IMR-90 (cell line): Measurements from ENCODE around the gene NEURL1B. TPM values are rescaled to one million over a fixed set of nuclear protein-coding genes. Genes with fewer than 3 reads are reported as not detected.

Source experiments
- ATAC-seq: fragments of 200-7000 bp; cut with Tn5 transposase; 2 replicates; pipeline ENCODE4 v1.9.1; 2020; ENCODE audit warnings: low read depth, mild to moderate bottlenecking, moderate library complexity
- BruUV-seq: library from RNA; stranded (reverse); fragments of 400-500 nt; replicated peaks from 2 replicates; lab custom pipeline; 2021; lab: Mats Ljungman, UMichigan
- CTCF ChIA-PET: fragments of 300-600 bp; formaldehyde crosslinking; extraction: SDS; loops from one replicate; lab custom pipeline; 2021; ENCODE audit warnings: antibody characterized with exemption; lab: Yijun Ruan, JAX
- POLR2A ChIA-PET: fragments of 300-600 bp; sonication (Branson Sonifier 250); formaldehyde crosslinking; loops from one replicate; lab custom pipeline; 2022; ENCODE audit warnings: antibody characterized with exemption; ENCODE audit not compliant: unreplicated experiment; lab: Charles Lee
- DNase-seq: peaks from one replicate; pipeline ENCODE4 v3.0.0; 2013
- H2AFZ ChIP-seq: replicated peaks from 2 replicates; pipeline ENCODE3; 2013; ENCODE audit warnings: low read length, mild to moderate bottlenecking; ENCODE audit not compliant: poor library complexity
- H2AK5ac ChIP-seq: 2 replicates; pipeline ENCODE4 v1.6.1; 2013; ENCODE audit warnings: low read depth, low read length, inconsistent platforms
- H2AK9ac ChIP-seq: replicated peaks from 2 replicates; pipeline ENCODE3; 2013; ENCODE audit warnings: mild to moderate bottlenecking, low read depth, low read length, moderate library complexity; ENCODE audit not compliant: poor library complexity
- H2BK120ac ChIP-seq: 2 replicates; pipeline ENCODE4 v1.6.1; 2013; ENCODE audit warnings: low read depth, low read length, inconsistent platforms
- H2BK15ac ChIP-seq: 3 replicates; pipeline ENCODE4 v1.6.1; 2013; ENCODE audit warnings: low read depth, low read length, inconsistent platforms
- H2BK20ac ChIP-seq: 2 replicates; pipeline ENCODE4 v1.6.1; 2013; ENCODE audit warnings: low read depth, mild to moderate bottlenecking, inconsistent platforms, low read length, moderate library complexity
- H2BK5ac ChIP-seq: 2 replicates; pipeline ENCODE4 v1.6.1; 2013; ENCODE audit warnings: mild to moderate bottlenecking, low read depth, low read length, inconsistent platforms; ENCODE audit not compliant: poor library complexity, severe bottlenecking
- H3K14ac ChIP-seq: replicated peaks from 2 replicates; pipeline ENCODE4 v1.6.1; 2013; ENCODE audit warnings: low read depth, low read length, inconsistent platforms
- H3K18ac ChIP-seq: 2 replicates; pipeline ENCODE4 v1.6.1; 2013; ENCODE audit warnings: low read depth, low read length, control low read depth
- H3K23ac ChIP-seq: 2 replicates; pipeline ENCODE4 v1.6.1; 2013; ENCODE audit warnings: low read depth, low read length, inconsistent platforms
- H3K27ac ChIP-seq: 2 replicates; pipeline ENCODE4 v1.5.1; 2013; ENCODE audit warnings: mild to moderate bottlenecking, control low read depth, low read length; ENCODE audit not compliant: insufficient read depth
- H3K27me3 ChIP-seq: 2 replicates; pipeline ENCODE4 v1.6.1; 2013; ENCODE audit warnings: low read length; ENCODE audit not compliant: control insufficient read depth, insufficient read depth
- H3K36me3 ChIP-seq: 2 replicates; pipeline ENCODE4 v1.6.1; 2013; ENCODE audit warnings: low read length, mixed read lengths; ENCODE audit not compliant: control insufficient read depth, insufficient read depth
- H3K4ac ChIP-seq: 2 replicates; pipeline ENCODE4 v1.6.1; 2013; ENCODE audit warnings: low read depth, low read length, inconsistent platforms
- H3K4me1 ChIP-seq: 2 replicates; pipeline ENCODE4 v1.6.1; 2013; ENCODE audit warnings: low read length, mixed read lengths; ENCODE audit not compliant: control insufficient read depth, insufficient read depth
- H3K4me2 ChIP-seq: 2 replicates; pipeline ENCODE4 v1.6.1; 2013; ENCODE audit warnings: low read depth, mild to moderate bottlenecking, control low read depth, low read length, moderate library complexity
- H3K4me3 ChIP-seq: 2 replicates; pipeline ENCODE4 v1.5.1; 2013; ENCODE audit warnings: low read depth, mild to moderate bottlenecking, control low read depth, low read length, moderate library complexity; ENCODE audit not compliant: insufficient read depth
- H3K56ac ChIP-seq: 2 replicates; pipeline ENCODE4 v1.6.1; 2013; ENCODE audit warnings: low read length, inconsistent platforms; ENCODE audit not compliant: insufficient read depth; ENCODE audit errors: extremely low read depth
- H3K79me1 ChIP-seq, 2 experiments: 2 replicates each; pipeline ENCODE4 v1.6.1; 2013; ENCODE audit warnings: low read length in 2 of 2, inconsistent platforms in 1 of 2, low read depth in 1 of 2
- H3K9ac ChIP-seq: 2 replicates; pipeline ENCODE4 v1.6.1; 2013; ENCODE audit warnings: low read depth, low read length, control low read depth
- H3K9me1 ChIP-seq: 2 replicates; pipeline ENCODE4 v1.6.1; 2013; ENCODE audit warnings: low read length, inconsistent platforms; ENCODE audit not compliant: insufficient read depth
- H3K9me3 ChIP-seq: 2 replicates; pipeline ENCODE4 v1.6.1; 2013; ENCODE audit warnings: low read length; ENCODE audit not compliant: control insufficient read depth, insufficient read depth
- H4K20me1 ChIP-seq: 2 replicates; pipeline ENCODE4 v1.6.1; 2013; ENCODE audit warnings: low read length, inconsistent platforms; ENCODE audit not compliant: insufficient read depth
- H4K5ac ChIP-seq: 2 replicates; pipeline ENCODE4 v1.6.1; 2013; ENCODE audit warnings: mild to moderate bottlenecking, low read depth, low read length, control low read depth
- H4K8ac ChIP-seq, 2 experiments: 2 replicates each; pipeline ENCODE4 v1.6.1; 2013; ENCODE audit warnings: low read depth in 2 of 2, low read length in 2 of 2, control low read depth in 1 of 2, inconsistent platforms in 1 of 2
- H4K91ac ChIP-seq: 2 replicates; pipeline ENCODE4 v1.6.1; 2013; ENCODE audit warnings: low read depth, low read length, inconsistent platforms; ENCODE audit not compliant: insufficient read depth
- BHLHE40 ChIP-seq: fragments of 150-350 bp; IDR thresholded peaks from 2 replicates; pipeline ENCODE4 v1.6.1; 2016; ENCODE audit warnings: mild to moderate bottlenecking, low read depth, low read length
- CEBPB ChIP-seq: IDR thresholded peaks from 2 replicates; pipeline ENCODE4 v1.6.1; 2012; ENCODE audit warnings: low read depth, low read length, improper control_type of control experiment
- CHD1 ChIP-seq: IDR thresholded peaks from 2 replicates; pipeline ENCODE4 v1.6.1; 2012; ENCODE audit warnings: low read depth, low read length, improper control_type of control experiment
- FOS ChIP-seq: fragments of 150-350 bp; IDR thresholded peaks from 2 replicates; pipeline ENCODE4 v1.6.1; 2016; ENCODE audit warnings: low read depth, low read length
- MAFK ChIP-seq: IDR thresholded peaks from 2 replicates; pipeline ENCODE4 v1.6.1; 2012; ENCODE audit warnings: low read depth, low read length, improper control_type of control experiment
- MAZ ChIP-seq: IDR thresholded peaks from 2 replicates; pipeline ENCODE4 v1.6.1; 2012; ENCODE audit warnings: low read depth, mild to moderate bottlenecking, low read length, improper control_type of control experiment, moderate library complexity, borderline replicate concordance
- MXI1 ChIP-seq: IDR thresholded peaks from 2 replicates; pipeline ENCODE4 v1.6.1; 2012; ENCODE audit warnings: low read depth, mild to moderate bottlenecking, low read length, moderate library complexity, borderline replicate concordance
- NFE2L2 ChIP-seq: fragments of 150-350 bp; IDR thresholded peaks from 2 replicates; pipeline ENCODE4 v1.6.1; 2016; ENCODE audit warnings: low read depth, mild to moderate bottlenecking, low read length
- POLR2A ChIP-seq: IDR thresholded peaks from 2 replicates; pipeline ENCODE4 v1.6.1; 2012; ENCODE audit warnings: mild to moderate bottlenecking, low read depth, low read length
- RAD21 ChIP-seq: IDR thresholded peaks from 2 replicates; pipeline ENCODE4 v1.6.1; 2012; ENCODE audit warnings: low read length, improper control_type of control experiment
- RCOR1 ChIP-seq: IDR thresholded peaks from 2 replicates; pipeline ENCODE4 v1.6.1; 2012; ENCODE audit warnings: mild to moderate bottlenecking, low read length, improper control_type of control experiment; ENCODE audit not compliant: insufficient replicate concordance
- RFX5 ChIP-seq: IDR thresholded peaks from 2 replicates; pipeline ENCODE4 v1.8.0; 2012; ENCODE audit warnings: low read depth, mild to moderate bottlenecking, low read length, moderate library complexity
- SMC3 ChIP-seq: fragments of 150-350 bp; IDR thresholded peaks from 2 replicates; pipeline ENCODE4 v1.6.1; 2016; ENCODE audit warnings: low read depth, mild to moderate bottlenecking, antibody characterized with exemption, low read length, moderate library complexity
- WGBS, 2 experiments: methylation state at CpG; one replicate each; pipeline versions ENCODE4 v1.1.5 to v1.1.7; 2013; ENCODE audit warnings: missing lambda C conversion rate in 2 of 2; ENCODE audit not compliant: insufficient read length in 1 of 2; ENCODE audit errors: extremely low coverage in 2 of 2; 5-methylcytosine and 5-hydroxymethylcytosine counted together
- dilution Hi-C: fragments of 300-500 bp; cut with HindIII; formaldehyde crosslinking; loops from one replicate; pipeline ENCODE4 v1.14.3; 2018; ENCODE audit warnings: low sequenced_read_pairs; ENCODE audit not compliant: unreplicated experiment
- in situ Hi-C: fragments of 300-500 bp; cut with MboI; formaldehyde crosslinking; loops from 3 replicates; pipeline ENCODE4 v1.14.3; 2019; ENCODE audit warnings: low sequenced_read_pairs, inconsistent platforms, mixed read lengths
- intact Hi-C: fragments of 100-400 bp; cut with micrococcal nuclease; formaldehyde crosslinking; loops from 2 replicates; pipeline ENCODE4 v1.10.0; 2022
- polyA plus RNA-seq, 3 experiments: library from polyadenylated mRNA; depleted of rRNA; stranded (reverse); fragments of >200 nt; gene quantifications; 2 replicates each; pipeline ENCODE4 v1.2.3, GENCODE V29; 2012; ENCODE audit warnings: low replicate concordance in 1 of 3
- total RNA-seq: library from RNA; depleted of rRNA; stranded (reverse); fragments of >200 nt; gene quantifications from 2 replicates; pipeline ENCODE4 v1.2.3, GENCODE V29; 2012
- TF ChIP-seq, protein P1 (sequence below): fragments of 150-350 bp; IDR thresholded peaks from 2 replicates; pipeline ENCODE4 v1.6.1; 2016; ENCODE audit warnings: low read depth, mild to moderate bottlenecking, low read length, moderate library complexity, borderline replicate concordance
- TF ChIP-seq, protein P2 (sequence below): conservative IDR thresholded peaks from 2 replicates; pipeline ENCODE4 v1.5.1; 2012; ENCODE audit warnings: mild to moderate bottlenecking, low read depth, low read length, improper control_type of control experiment
- TF ChIP-seq, protein P3 (sequence below): fragments of 150-350 bp; IDR thresholded peaks from 2 replicates; pipeline ENCODE4 v1.6.1; 2017; ENCODE audit warnings: mild to moderate bottlenecking, antibody characterized with exemption, low read length, low read depth

NEURL1B gene
- total and polyA plus RNA-seq, 2 of the 4 experiments (the other 2 are of a cell fraction) = 1.8 to 2.8 TPM

DNA sequence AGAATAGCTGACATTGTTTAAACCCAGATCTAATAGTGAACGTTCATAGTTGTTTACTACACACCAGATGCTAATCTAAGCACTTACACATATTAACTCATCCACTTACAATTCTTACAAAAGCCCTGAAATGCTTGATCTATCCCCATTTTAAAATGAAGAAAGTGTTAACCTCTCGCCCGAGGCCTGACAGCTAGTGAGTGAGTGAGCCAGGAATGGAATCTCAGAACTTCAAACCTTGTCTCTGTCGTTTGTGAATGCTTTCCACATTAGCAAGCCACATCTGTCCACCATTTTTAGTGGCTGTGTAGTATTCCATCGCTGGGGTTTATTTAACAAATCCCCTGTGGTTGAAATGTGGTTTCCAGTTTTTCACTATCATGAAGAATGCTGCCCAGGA is 24.9 kb upstream of the NEURL1B start:
- H2AK9ac ChIP-seq = no peak overlapping the region
- H4K8ac ChIP-seq = no peak overlapping the region
- H3K4ac ChIP-seq = no peak overlapping the region
- H3K56ac ChIP-seq = no peak overlapping the region
- TF ChIP-seq, protein P1, sequence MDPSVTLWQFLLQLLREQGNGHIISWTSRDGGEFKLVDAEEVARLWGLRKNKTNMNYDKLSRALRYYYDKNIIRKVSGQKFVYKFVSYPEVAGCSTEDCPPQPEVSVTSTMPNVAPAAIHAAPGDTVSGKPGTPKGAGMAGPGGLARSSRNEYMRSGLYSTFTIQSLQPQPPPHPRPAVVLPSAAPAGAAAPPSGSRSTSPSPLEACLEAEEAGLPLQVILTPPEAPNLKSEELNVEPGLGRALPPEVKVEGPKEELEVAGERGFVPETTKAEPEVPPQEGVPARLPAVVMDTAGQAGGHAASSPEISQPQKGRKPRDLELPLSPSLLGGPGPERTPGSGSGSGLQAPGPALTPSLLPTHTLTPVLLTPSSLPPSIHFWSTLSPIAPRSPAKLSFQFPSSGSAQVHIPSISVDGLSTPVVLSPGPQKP = no peak
- TF ChIP-seq MAFK = no peak
- TF ChIP-seq, protein P2, sequence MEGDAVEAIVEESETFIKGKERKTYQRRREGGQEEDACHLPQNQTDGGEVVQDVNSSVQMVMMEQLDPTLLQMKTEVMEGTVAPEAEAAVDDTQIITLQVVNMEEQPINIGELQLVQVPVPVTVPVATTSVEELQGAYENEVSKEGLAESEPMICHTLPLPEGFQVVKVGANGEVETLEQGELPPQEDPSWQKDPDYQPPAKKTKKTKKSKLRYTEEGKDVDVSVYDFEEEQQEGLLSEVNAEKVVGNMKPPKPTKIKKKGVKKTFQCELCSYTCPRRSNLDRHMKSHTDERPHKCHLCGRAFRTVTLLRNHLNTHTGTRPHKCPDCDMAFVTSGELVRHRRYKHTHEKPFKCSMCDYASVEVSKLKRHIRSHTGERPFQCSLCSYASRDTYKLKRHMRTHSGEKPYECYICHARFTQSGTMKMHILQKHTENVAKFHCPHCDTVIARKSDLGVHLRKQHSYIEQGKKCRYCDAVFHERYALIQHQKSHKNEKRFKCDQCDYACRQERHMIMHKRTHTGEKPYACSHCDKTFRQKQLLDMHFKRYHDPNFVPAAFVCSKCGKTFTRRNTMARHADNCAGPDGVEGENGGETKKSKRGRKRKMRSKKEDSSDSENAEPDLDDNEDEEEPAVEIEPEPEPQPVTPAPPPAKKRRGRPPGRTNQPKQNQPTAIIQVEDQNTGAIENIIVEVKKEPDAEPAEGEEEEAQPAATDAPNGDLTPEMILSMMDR = no peak
- TF ChIP-seq RAD21 = no peak
- TF ChIP-seq NFE2L2 = no peak
- no peak for TF ChIP-seq MAZ
- no peak for TF ChIP-seq MXI1
- no peak for TF ChIP-seq RFX5
- TF ChIP-seq FOS = no peak
- no peak for TF ChIP-seq CEBPB
- TF ChIP-seq, protein P3, sequence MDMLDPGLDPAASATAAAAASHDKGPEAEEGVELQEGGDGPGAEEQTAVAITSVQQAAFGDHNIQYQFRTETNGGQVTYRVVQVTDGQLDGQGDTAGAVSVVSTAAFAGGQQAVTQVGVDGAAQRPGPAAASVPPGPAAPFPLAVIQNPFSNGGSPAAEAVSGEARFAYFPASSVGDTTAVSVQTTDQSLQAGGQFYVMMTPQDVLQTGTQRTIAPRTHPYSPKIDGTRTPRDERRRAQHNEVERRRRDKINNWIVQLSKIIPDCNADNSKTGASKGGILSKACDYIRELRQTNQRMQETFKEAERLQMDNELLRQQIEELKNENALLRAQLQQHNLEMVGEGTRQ = no peak
- no peak for TF ChIP-seq RCOR1
- TF ChIP-seq POLR2A = no peak
- no peak for TF ChIP-seq SMC3
- no peak for TF ChIP-seq CHD1
- no peak for TF ChIP-seq BHLHE40
- no peaks in the 10 kb centered on the region for H4K20me1 ChIP-seq
- no peak overlapping the region for H2BK15ac ChIP-seq
- no peak overlapping the region for H4K91ac ChIP-seq
- in situ Hi-C loops = no loop called here
- ChIA-PET CTCF (no interaction called here), POLR2A (no interaction called here)
- no peak overlapping the region for H2BK120ac ChIP-seq
- no peak overlapping the region for H3K23ac ChIP-seq
- ATAC-seq (no peak), DNase-seq (no peak)
- no peak overlapping the region for H3K4me2 ChIP-seq
- no peak overlapping the region for H3K9ac ChIP-seq
- H3K18ac ChIP-seq = no peak overlapping the region
- H3K14ac ChIP-seq = no peak overlapping the region
- intact Hi-C loops = no loop called here
- H3K27me3 ChIP-seq = peaks cover 36% of the 10 kb centered on the region
- H2BK5ac ChIP-seq = no peak overlapping the region
- BruUV-seq = no TSS peak
- no peak overlapping the region for H3K27ac ChIP-seq
- H3K9me3 ChIP-seq = peaks cover 5% of the 10 kb centered on the region
- no CpG with 5 or more reads among the region's 5 CpGs for WGBS, 2 experiments
- H4K5ac ChIP-seq = no peak overlapping the region
- dilution Hi-C loops = no loop called here
- H3K36me3 ChIP-seq = no peaks in the 10 kb centered on the region
- H2AK5ac ChIP-seq = no peak overlapping the region
- H3K9me1 ChIP-seq = no peaks in the 10 kb centered on the region
- no peaks in the 10 kb centered on the region for H3K4me1 ChIP-seq
- H3K79me1 ChIP-seq = no peaks in the 10 kb centered on the region
- no peak overlapping the region for H2BK20ac ChIP-seq
- H2AFZ ChIP-seq = no peak overlapping the region
- H3K4me3 ChIP-seq = no peak overlapping the region
